ENCODE results near the gene ING3.

- TF ChIP-seq POLR2AphosphoS5 (IDR thresholded peaks at IDR 0.05; ENCODE audit: low read depth) (no peak), CTCF (IDR thresholded peaks at IDR 0.05; ENCODE audit: insufficient read depth, low read length) (no peak), REST (IDR thresholded peaks at IDR 0.05; ENCODE audit: insufficient replicate concordance, low read depth) (no peak)
These were observed 72.6 kb downstream of the ING3 start for GRCh38 chr7:121023194-121023593.
